Lung (tissue), 16 donors: ENCODE measurements around the gene ESPN. TPM values are rescaled to one million over a fixed set of nuclear protein-coding genes. Genes with fewer than 3 reads are reported as not detected.

Experiments
- ATAC-seq: fragments of 200-7000 bp; cut with Tn5 transposase; one replicate; pipeline ENCODE4 v1.9.1; 2020; ENCODE audit warnings: moderate number of reproducible peaks; ENCODE audit not compliant: insufficient read depth, low FRiP score
- DNase-seq, 3 donors: peaks; one replicate each; pipeline ENCODE4 v3.0.0-alpha.2; 2013 to 2017
- H3K27ac ChIP-seq, 2 donors: one replicate each; pipeline ENCODE4 v1.5.1; 2013; ENCODE audit warnings: mild to moderate bottlenecking in 2 of 2, moderate library complexity in 2 of 2, control low read depth in 1 of 2, inconsistent platforms in 1 of 2, low read depth in 1 of 2, low read length in 1 of 2
- H3K27me3 ChIP-seq, 3 donors: one replicate each; pipeline ENCODE4 v1.5.1; 2013; ENCODE audit warnings: low read length in 2 of 3; ENCODE audit not compliant: control insufficient read depth in 3 of 3, insufficient read depth in 3 of 3
- H3K36me3 ChIP-seq, 4 donors: one replicate each; pipeline ENCODE4 v1.5.1; 2013; ENCODE audit warnings: low read length in 4 of 4, mild to moderate bottlenecking in 1 of 4, moderate library complexity in 1 of 4; ENCODE audit not compliant: control insufficient read depth in 4 of 4, insufficient read depth in 4 of 4
- H3K4me1 ChIP-seq, 5 donors: one replicate each; pipeline ENCODE4 v1.5.1; 2013; ENCODE audit warnings: low read length in 5 of 5, mild to moderate bottlenecking in 2 of 5, moderate library complexity in 1 of 5; ENCODE audit not compliant: control insufficient read depth in 5 of 5, insufficient read depth in 5 of 5
- H3K4me3 ChIP-seq: one replicate; pipeline ENCODE4 v1.5.1; 2013; ENCODE audit warnings: mild to moderate bottlenecking, control low read depth, moderate library complexity
- H3K9ac ChIP-seq, 2 donors: one replicate each; pipeline ENCODE4 v1.5.1; 2013; ENCODE audit warnings: low read length in 2 of 2, control low read depth in 1 of 2; ENCODE audit not compliant: insufficient read depth in 1 of 2
- H3K9me3 ChIP-seq, 4 donors: one replicate each; pipeline ENCODE4 v1.5.1; 2013; ENCODE audit warnings: low read length in 3 of 4, mild to moderate bottlenecking in 1 of 4, moderate library complexity in 1 of 4; ENCODE audit not compliant: control insufficient read depth in 4 of 4, insufficient read depth in 3 of 4
- WGBS, 2 donors: extraction: QIAGEN DNeasy Blood & Tissue Kit; methylation state at CpG; one replicate each; pipeline ENCODE4 v1.1.7; 2013; 5-methylcytosine and 5-hydroxymethylcytosine counted together
- long read RNA-seq, 5 donors: transcript quantifications; one replicate each; lab custom pipeline, GENCODE V29; 2026
- polyA plus RNA-seq, 2 donors: library from polyadenylated mRNA; stranded (reverse); fragments of 200-250 nt; gene quantifications; one replicate each; pipeline ENCODE4 v1.2.1, GENCODE V29; 2013
- total RNA-seq, 2 donors: library from RNA; depleted of rRNA in 1 of 2; stranded (reverse); fragments of >200 nt in 1 of 2; gene quantifications; one replicate each; pipeline ENCODE4 v1.2.1, GENCODE V29; 2014 to 2021
- TF ChIP-seq, protein P1 (sequence below): IDR thresholded peaks from 2 replicates; pipeline ENCODE4 v1.5.1; 2012; ENCODE audit warnings: mild to moderate bottlenecking; ENCODE audit errors: control extremely low read depth, extremely low read depth
- donor health status: control.
- donor health status: control.
- donor health status: Bipolar disorder and iron deficiency.
- donor health status: healthy.
- donor health status: DM: yes; HTN: yes; CAD: no.

ESPN gene, protein sequence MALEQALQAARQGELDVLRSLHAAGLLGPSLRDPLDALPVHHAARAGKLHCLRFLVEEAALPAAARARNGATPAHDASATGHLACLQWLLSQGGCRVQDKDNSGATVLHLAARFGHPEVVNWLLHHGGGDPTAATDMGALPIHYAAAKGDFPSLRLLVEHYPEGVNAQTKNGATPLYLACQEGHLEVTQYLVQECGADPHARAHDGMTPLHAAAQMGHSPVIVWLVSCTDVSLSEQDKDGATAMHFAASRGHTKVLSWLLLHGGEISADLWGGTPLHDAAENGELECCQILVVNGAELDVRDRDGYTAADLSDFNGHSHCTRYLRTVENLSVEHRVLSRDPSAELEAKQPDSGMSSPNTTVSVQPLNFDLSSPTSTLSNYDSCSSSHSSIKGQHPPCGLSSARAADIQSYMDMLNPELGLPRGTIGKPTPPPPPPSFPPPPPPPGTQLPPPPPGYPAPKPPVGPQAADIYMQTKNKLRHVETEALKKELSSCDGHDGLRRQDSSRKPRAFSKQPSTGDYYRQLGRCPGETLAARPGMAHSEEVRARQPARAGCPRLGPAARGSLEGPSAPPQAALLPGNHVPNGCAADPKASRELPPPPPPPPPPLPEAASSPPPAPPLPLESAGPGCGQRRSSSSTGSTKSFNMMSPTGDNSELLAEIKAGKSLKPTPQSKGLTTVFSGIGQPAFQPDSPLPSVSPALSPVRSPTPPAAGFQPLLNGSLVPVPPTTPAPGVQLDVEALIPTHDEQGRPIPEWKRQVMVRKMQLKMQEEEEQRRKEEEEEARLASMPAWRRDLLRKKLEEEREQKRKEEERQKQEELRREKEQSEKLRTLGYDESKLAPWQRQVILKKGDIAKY
- total RNA-seq (10 to 100 TPM; 11.2 to 20.8 TPM), polyA plus RNA-seq (1 to 10 TPM; 2.1 to 3.6 TPM)
- long read RNA-seq, donor 1, partial matches to known transcripts, result 37 of 37 reads
- long read RNA-seq, donor 1, other reads (novel, unspliced or antisense), result 0 of 37 reads
- long read RNA-seq, donor 2, result 0 reads
- long read RNA-seq, donor 3, result 0 reads
- long read RNA-seq, donor 4, result 0 reads
- long read RNA-seq, donor 5, result 0 reads

DNA sequence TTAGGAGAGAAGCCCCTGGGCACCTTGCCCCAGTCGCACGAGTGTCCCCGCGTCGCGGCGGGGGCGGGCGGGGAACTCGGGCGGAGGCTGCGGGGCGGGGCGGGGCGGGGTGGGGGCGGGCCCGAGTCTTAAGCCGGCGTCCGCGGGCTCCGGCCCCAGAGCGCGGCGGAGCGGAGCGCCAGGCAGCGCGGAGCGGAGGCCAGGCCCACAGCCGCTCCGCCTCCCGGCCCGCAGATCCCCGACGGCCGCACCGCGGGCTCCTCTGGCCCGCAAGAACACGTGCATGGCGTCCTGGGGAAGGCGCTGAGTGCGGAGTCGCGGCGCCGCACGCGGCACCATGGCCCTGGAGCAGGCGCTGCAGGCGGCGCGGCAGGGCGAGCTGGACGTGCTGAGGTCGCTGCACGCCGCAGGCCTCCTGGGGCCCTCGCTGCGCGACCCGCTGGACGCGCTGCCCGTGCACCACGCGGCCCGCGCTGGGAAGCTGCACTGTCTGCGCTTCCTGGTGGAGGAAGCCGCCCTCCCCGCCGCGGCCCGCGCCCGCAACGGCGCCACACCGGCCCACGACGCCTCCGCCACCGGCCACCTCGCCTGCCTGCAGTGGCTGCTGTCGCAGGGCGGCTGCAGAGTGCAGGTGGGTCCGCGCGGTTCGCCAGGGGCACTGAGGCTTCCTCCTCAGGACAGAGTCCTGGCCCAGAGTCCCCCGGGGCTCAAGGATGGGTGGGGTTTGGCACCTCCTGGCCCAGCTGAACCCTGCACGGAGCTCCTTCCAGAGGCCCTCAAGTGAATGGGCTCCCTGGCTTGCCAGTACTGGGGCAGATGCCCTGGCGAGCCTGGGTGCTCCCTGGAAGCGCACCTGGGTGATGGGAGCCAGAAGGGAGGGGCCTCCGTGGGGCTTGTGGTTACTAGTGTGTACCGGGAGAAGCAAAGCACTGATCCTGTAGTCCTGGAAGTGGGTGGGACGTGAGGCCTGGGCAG lies at the start of gene ESPN:
Gene ESPN, plus strand, starts transcription at position 158 of the 975 bp plus-strand sequence. Its CDS starts 180 bp downstream, at position 338.
- Histone ChIP-seq H3K4me1 (peaks cover 0 to 21% (median 6%) of the 10 kb centered on the region in 5 donors), H3K4me3 (no peak within 1 kb of the TSS), H3K27ac (no peak within 1 kb of the TSS), H3K9me3 (peaks cover 0 to 3% (median 0%) of the 10 kb centered on the region in 4 donors), H3K36me3 (no peaks in the 10 kb centered on the region), H3K27me3 (peaks cover 13 to 65% (median 46%) of the 10 kb centered on the region in 3 donors), H3K9ac (no peak within 1 kb of the TSS)
- 5 to 7% methylated on average over 73 to 99 of the region's 99 CpGs for WGBS, 2 donors
- TF ChIP-seq, protein P1, sequence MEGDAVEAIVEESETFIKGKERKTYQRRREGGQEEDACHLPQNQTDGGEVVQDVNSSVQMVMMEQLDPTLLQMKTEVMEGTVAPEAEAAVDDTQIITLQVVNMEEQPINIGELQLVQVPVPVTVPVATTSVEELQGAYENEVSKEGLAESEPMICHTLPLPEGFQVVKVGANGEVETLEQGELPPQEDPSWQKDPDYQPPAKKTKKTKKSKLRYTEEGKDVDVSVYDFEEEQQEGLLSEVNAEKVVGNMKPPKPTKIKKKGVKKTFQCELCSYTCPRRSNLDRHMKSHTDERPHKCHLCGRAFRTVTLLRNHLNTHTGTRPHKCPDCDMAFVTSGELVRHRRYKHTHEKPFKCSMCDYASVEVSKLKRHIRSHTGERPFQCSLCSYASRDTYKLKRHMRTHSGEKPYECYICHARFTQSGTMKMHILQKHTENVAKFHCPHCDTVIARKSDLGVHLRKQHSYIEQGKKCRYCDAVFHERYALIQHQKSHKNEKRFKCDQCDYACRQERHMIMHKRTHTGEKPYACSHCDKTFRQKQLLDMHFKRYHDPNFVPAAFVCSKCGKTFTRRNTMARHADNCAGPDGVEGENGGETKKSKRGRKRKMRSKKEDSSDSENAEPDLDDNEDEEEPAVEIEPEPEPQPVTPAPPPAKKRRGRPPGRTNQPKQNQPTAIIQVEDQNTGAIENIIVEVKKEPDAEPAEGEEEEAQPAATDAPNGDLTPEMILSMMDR, result no peak
- DNase-seq (no peak), ATAC-seq (no peak)

DNA sequence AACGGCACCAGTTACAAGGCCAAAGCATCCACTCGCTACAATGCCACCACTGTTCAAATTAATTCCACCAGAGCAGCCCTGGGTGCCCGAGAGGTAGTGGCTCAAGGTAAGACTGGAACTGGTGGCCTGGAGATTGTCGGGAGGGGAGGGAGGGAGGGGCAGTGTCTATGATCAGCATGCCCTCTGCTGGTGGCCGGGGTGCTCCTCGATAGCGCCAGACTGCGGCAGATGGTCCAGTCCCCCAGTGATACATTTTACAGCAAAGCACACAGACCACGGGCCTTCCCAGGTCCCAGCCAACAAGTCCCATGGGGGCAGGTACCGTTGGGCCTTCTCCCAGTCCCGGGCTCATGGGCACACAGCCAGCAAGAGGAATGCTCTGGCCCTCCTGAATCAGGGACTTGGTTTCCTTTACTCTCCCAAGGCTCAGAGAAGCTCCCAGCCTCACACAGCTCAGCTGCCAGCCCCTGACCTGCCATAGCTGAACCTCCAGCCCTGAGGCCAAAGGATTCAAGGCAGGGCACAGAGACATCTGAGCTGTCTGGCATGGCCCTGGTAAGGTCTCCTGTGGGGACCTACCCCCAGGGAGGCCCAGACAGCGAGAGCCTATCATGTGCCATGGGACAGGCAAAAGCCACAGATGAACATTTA lies 46.4 kb upstream of the ESPN start:
- no peaks in the 10 kb centered on the region for H3K36me3 ChIP-seq
- no peak for DNase-seq
- no peak for ATAC-seq
- peaks cover 0 to 4% (median 0%) of the 10 kb centered on the region in 4 donors for H3K9me3 ChIP-seq
- no peak overlapping the region for H3K4me3 ChIP-seq
- no peak overlapping the region for H3K9ac ChIP-seq
- 83 to 84% methylated on average over 7 to 12 of the region's 12 CpGs for WGBS, 2 donors
- H3K27ac ChIP-seq, result no peak overlapping the region
- TF ChIP-seq, protein P1, result no peak
- no peaks in the 10 kb centered on the region for H3K4me1 ChIP-seq
- no peaks in the 10 kb centered on the region for H3K27me3 ChIP-seq

DNA sequence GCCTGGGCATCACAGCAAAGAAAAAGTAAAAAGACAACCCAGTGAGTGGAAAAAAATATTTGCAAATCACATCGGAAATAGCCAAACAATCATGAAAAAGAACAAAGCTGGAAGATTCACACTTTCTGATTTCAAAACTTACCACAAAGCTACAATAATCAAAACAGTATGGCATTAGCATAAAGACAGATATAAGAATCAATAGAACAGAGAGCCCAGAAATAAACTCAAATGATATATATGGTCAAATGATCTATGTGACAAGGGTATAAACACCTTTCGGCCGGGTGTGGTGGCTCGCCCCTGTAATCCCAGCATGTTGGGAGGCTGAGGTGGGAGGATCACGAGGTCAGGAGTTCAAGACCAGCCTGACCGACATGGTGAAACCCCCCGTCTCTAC lies 44.5 kb upstream of the ESPN start:
- ATAC-seq (no peak), DNase-seq (no peak)

More for the DNA sequence above, 44.5 kb upstream of the ESPN start:
- Histone ChIP-seq H3K27ac (no peak overlapping the region), H3K36me3 (no peaks in the 10 kb centered on the region), H3K9ac (no peak overlapping the region), H3K4me1 (no peaks in the 10 kb centered on the region), H3K9me3 (peaks cover 0 to 4% (median 0%) of the 10 kb centered on the region in 4 donors), H3K27me3 (no peaks in the 10 kb centered on the region), H3K4me3 (no peak overlapping the region)
- TF ChIP-seq, protein P1, result no peak
- WGBS, 2 donors, result 97% methylated on average over 7 of the region's 7 CpGs
